HG03196 (cell line): ENCODE data around the gene TBC1D16.
"Not testable (repeated sequence)": the region's sequence is repeated elsewhere in the genome, so short reads cannot be mapped to it uniquely, and the experiment has no call there.

Experiments used
- ATAC-seq: cut with Tn5 transposase; IDR thresholded peaks from one replicate; pipeline ENCODE4 v1.9.1; 2021; ENCODE audit not compliant: unreplicated experiment

Gene TBC1D16

GRCh38 chr17:79977161-79977631, 58.5 kb downstream of the TBC1D16 start:
- ATAC-seq = no peak

GRCh38 chr17:79976451-79976850, 59.2 kb downstream of the TBC1D16 start:
- ATAC-seq = no peak

DNA sequence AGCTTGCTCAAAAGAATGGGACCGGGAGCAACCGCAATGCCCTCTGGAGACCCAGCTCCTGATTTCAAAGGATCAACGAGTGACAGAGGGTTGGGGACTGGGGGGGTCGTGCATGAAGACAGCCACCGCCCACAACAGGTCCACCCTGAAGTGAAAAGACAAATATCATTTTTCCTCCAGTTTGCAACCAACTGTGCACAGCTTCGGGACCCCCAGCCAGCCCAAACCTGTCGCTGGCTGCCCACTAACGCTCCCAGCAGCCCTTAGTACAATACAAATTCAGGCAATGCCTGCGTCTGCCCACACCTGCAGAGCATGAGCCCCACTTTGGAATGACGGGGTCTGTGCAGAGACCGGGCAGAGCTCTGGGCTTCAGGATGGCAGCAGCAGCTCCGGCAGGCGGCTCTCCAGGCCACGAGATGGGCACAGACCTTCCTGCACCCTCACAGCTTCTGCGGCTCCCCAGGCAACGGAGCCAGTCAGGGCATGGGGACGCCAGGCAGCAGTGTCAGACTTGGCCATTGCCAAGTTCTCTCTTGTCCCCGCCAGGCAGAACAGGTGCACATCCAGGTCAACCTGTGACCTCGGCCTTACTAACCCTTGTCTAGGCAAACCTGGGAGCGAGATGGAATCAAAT, 60.1 kb downstream of the TBC1D16 start:
- no peak for ATAC-seq

GRCh38 chr17:79974566-79975497, 60.8 kb downstream of the TBC1D16 start:
- no peak for ATAC-seq

GRCh38 chr17:79971651-79972050, 64.0 kb downstream of the TBC1D16 start:
- ATAC-seq = no peak

DNA sequence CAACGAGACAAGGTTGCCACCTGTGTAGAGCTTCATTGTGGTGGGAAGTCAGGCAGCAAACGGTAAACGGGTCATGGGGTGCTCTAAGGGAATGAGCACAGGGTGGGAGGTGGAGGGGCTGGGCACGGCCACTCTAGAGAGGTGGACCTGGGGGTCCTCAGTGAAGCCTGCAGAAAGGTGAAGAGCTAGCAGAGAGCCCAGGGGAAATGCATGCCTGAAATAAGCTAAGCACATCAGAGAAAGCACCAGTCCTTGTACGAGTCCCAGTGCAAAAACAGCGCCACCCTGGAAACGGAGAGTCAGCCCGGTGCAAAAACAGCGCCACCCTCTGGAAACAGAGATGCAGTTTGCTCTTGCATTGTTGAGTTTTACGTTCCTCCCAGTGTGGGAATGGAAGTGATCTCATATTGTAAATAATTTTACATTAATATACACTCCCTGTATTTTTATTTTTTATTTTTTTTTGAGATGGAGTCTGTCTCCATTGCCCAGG, 65.0 kb downstream of the TBC1D16 start:
- no peak for ATAC-seq

GRCh38 chr17:79969906-79970305, 65.8 kb downstream of the TBC1D16 start:
- ATAC-seq = no peak

DNA sequence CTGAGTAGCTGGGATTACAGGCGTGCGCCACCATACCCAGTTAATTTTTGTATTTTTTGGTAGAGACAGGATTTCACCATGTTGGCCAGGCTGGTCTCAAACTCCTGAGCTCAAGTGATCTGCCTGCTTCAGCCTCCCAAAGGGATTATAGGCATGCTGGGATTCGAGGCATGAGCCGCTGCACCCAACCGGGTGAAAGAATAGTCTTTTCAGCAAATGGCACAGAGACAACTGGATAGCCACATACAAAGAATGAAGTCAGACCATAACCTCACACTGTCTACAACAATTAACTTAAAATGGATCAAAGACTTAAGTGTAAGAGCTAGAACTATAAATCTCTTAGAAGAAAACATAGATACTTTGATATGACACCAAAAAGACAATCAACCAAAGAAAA, 67.6 kb downstream of the TBC1D16 start:
- ATAC-seq = no peak

- ATAC-seq = no peak
Observed at GRCh38 chr17:79966681-79967080, 69.0 kb downstream of the TBC1D16 start.

- no peak for ATAC-seq
Observed at GRCh38 chr17:79965806-79966205, 69.9 kb downstream of the TBC1D16 start.

GRCh38 chr17:79962467-79962866, 73.2 kb downstream of the TBC1D16 start:
- not testable (repeated sequence) for ATAC-seq

GRCh38 chr17:79961567-79961966, 74.1 kb downstream of the TBC1D16 start:
- not testable (repeated sequence) for ATAC-seq

GRCh38 chr17:79960788-79961522, 74.7 kb downstream of the TBC1D16 start:
- ATAC-seq = no peak

DNA sequence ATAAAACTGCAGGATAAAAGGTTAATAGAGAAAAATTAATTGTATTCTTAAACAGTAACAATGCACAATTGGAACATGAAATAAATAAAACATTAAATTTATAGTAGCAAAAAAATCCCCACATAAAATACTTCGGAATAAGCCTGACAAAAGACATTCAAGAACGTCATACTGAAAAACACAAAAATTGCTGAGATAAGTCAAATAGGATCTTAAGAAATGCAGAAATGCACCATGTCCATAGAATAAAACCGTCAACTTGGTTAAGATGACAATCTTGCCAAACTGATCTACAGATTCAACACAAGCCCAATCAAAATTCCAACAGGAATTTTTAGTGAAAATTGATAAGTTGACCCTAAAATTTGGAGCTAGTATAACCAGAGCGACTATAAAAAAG, 76.6 kb downstream of the TBC1D16 start:
- no peak for ATAC-seq

GRCh38 chr17:79956853-79957252, 78.8 kb downstream of the TBC1D16 start:
- ATAC-seq = no peak

GRCh38 chr17:79956441-79956735, 79.3 kb downstream of the TBC1D16 start:
- ATAC-seq = not testable (repeated sequence)

DNA sequence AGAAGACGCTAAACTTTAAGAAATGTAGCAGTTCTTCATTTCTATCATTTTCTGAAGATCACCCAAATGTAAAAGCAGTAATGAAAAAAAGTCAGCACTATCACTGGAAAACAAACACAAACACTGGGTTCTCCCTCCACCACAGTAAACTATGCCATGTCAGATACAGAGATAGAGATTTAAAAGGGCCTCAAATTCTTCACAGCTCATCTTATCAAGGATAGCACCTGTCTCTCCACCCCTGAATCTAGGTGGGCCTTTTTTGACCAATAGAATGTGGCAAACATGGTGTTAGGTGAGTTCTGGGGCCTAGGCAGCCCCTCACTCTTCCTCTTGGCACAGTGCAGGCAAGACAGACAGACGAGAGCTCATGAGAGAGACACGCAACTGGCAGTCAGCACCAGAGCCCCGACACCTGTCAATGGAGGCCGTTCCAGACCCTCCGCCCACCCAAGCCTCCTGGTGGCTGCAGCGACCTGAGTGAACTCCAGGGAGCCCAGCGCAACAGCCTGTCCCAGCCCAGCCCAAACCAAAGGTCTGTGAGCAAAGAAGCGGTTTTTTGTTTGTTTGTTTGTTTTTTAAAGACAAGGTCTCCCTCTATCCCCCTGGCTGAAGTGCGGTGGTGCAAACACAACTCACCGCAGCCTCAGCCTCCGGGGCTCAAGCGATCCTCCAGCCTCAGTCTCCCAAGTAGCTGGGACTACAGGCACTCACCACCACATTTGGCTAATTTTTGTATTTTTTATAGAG, 79.8 kb downstream of the TBC1D16 start:
- ATAC-seq = no peak

DNA sequence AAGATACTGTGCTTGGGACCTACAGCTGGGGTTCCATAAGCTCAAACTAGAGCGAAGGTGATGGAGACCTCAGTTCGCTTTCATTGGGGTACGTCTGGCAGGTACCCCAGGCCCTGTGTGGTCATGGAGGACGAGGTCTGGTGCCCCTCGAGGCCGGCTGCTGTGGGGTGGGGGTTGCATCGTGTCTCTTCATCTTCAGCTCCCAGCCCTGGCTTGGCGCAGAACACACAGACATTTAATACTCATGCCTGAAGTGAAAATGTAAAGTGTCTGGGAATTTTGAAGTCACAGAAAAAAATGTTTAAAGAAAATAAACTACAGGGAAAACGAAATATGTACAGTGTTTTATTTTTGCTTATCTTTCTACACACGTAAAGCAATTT, 80.5 kb downstream of the TBC1D16 start:
- ATAC-seq = no peak

- ATAC-seq = no peak
Observed at GRCh38 chr17:79954281-79955166, 81.1 kb downstream of the TBC1D16 start.

DNA sequence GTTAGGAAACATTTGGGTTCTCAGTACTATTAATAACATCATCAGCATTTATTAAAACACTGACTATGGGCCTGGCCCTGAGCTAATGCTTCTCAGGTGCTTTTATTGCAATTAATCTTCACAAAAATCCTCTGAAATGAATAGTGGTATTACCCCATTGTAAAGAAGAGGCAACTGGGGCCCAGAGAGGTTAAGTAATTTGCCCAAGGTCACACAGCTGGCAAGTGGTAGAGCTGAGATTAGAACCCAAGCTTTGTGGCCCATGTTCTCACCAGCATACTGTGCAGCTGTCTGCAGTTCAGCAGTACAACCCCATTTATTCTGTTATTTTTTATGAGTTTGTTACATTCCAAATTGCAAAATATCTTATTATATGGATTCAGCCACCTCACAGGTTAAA, 82.3 kb downstream of the TBC1D16 start:
- ATAC-seq = no peak
